K562 (cell line): Measurements from ENCODE around the gene PSRC1. TPM values are rescaled to one million over a fixed set of nuclear protein-coding genes. Genes with fewer than 3 reads are reported as not detected.

Experiments used
- ATF2 ChIP-seq: sonication (generic); formaldehyde crosslinking; IDR thresholded peaks from 2 replicates; pipeline ENCODE4 v1.8.1; 2022; ENCODE audit warnings: missing genetic modification reagents
- BRCA1 ChIP-seq, 2 experiments: fragments of 450-650 bp in 1 of 2; sonication (generic) in 1 of 2; formaldehyde crosslinking in 1 of 2; IDR thresholded peaks; 2 replicates each; pipeline versions ENCODE4 v1.5.0 to v1.6.1; 2017 to 2020; ENCODE audit warnings: mild to moderate bottlenecking in 1 of 2, missing genetic modification reagents in 1 of 2
- CC2D1A ChIP-seq: fragments of 450-650 bp; IDR thresholded peaks from 2 replicates; pipeline ENCODE4 v1.6.1; 2017; ENCODE audit warnings: mild to moderate bottlenecking
- DMBX1 ChIP-seq: fragments of 250-450 bp; sonication (Bioruptor Pico); IDR thresholded peaks from 2 replicates; pipeline ENCODE4 v1.8.0; 2022; ENCODE audit warnings: inconsistent platforms, mild to moderate bottlenecking, moderate library complexity, borderline replicate concordance
- FUS ChIP-seq: fragments of 200-400 bp; formaldehyde crosslinking; optimal IDR thresholded peaks from 2 replicates; pipeline ENCODE3; 2017; ENCODE audit warnings: low read depth, low read length
- ILK ChIP-seq: fragments of 450-650 bp; IDR thresholded peaks from 2 replicates; pipeline ENCODE4 v1.6.1; 2016; ENCODE audit warnings: missing genetic modification characterization, low read depth, mild to moderate bottlenecking, missing compliant biosample characterization, moderate library complexity, borderline replicate concordance
- KAT7 ChIP-seq: sonication (generic); formaldehyde crosslinking; IDR thresholded peaks from 2 replicates; pipeline ENCODE4 v1.8.0; 2022; ENCODE audit warnings: missing genetic modification reagents, mild to moderate bottlenecking, borderline replicate concordance
- KAT8 ChIP-seq: fragments of 450-650 bp; IDR thresholded peaks from 2 replicates; pipeline ENCODE4 v1.6.1; 2016; ENCODE audit warnings: low read depth, mild to moderate bottlenecking
- LCOR ChIP-seq: sonication (generic); formaldehyde crosslinking; IDR thresholded peaks from 2 replicates; pipeline ENCODE4 v1.8.0; 2022; ENCODE audit warnings: mild to moderate bottlenecking, missing genetic modification reagents
- NEUROD1 ChIP-seq: fragments of 150-350 bp; IDR thresholded peaks from 2 replicates; pipeline ENCODE4 v1.6.1; 2014; ENCODE audit warnings: borderline replicate concordance, low read length, low read depth; ENCODE audit not compliant: partially characterized antibody
- NR2C1 ChIP-seq, 2 experiments: fragments of 450-650 bp; IDR thresholded peaks; 2 replicates each; pipeline ENCODE4 v1.6.1; 2017; ENCODE audit warnings: mild to moderate bottlenecking in 2 of 2, antibody characterized with exemption in 1 of 2, inconsistent platforms in 1 of 2, missing compliant biosample characterization in 1 of 2, missing genetic modification characterization in 1 of 2
- STAT5A ChIP-seq: IDR thresholded peaks from 2 replicates; pipeline ENCODE4 v1.6.1; 2012; ENCODE audit warnings: low read length, inconsistent platforms, borderline replicate concordance
- TRIM28 ChIP-seq: fragments of 450-650 bp; IDR thresholded peaks from 2 replicates; pipeline ENCODE4 v1.6.1; 2017
- ZBED1 ChIP-seq: IDR thresholded peaks from 2 replicates; pipeline ENCODE4 v1.6.1; 2014
- ZC3H8 ChIP-seq: fragments of 450-650 bp; IDR thresholded peaks from 2 replicates; pipeline ENCODE4 v1.6.1; 2017
- ZFX ChIP-seq: sonication (generic); formaldehyde crosslinking; IDR thresholded peaks from 2 replicates; pipeline ENCODE4 v1.8.0; 2022; ENCODE audit warnings: mild to moderate bottlenecking, missing genetic modification reagents, moderate library complexity
- polyA plus RNA-seq, 8 experiments: library from polyadenylated mRNA; depleted of rRNA in 4 of 8; stranded (reverse) in 5 of 8; unstranded in 3 of 8; fragments of >200 nt; fragmentation: Nextera tagmentation in 2 of 8; fragmentation: Illumina TruSeq in 1 of 8; extraction: Ambion mirVana in 2 of 8; extraction: Trizol in 1 of 8; gene quantifications; 2 replicates each; pipeline versions ENCODE4 v1.2.1 to v1.2.3, GENCODE V29; 2011 to 2014; ENCODE audit warnings: inconsistent platforms in 1 of 8, missing spikeins in 1 of 8
- total RNA-seq, 7 experiments: library from RNA; depleted of rRNA in 6 of 7; stranded (reverse); fragments of >200 nt in 6 of 7; fragmentation: Illumina TruSeq in 2 of 7; extraction: Trizol in 2 of 7; gene quantifications; 2 replicates each; pipeline versions ENCODE4 v1.2.1 to v1.2.3, GENCODE V29; 2011 to 2021; ENCODE audit warnings: low replicate concordance in 1 of 7
- TF ChIP-seq, protein P1 (sequence below): sonication (generic); formaldehyde crosslinking; IDR thresholded peaks from 2 replicates; pipeline ENCODE4 v1.8.0; 2022; ENCODE audit warnings: missing genetic modification reagents, mild to moderate bottlenecking, borderline replicate concordance
- TF ChIP-seq, protein P2 (sequence below): fragments of 250-450 bp; sonication (Bioruptor Pico); IDR thresholded peaks from 2 replicates; pipeline ENCODE4 v1.4.0; 2020; ENCODE audit warnings: mild to moderate bottlenecking, moderate library complexity, borderline replicate concordance
- TF ChIP-seq, protein P3 (sequence below): IDR thresholded peaks from 2 replicates; pipeline ENCODE4 v1.6.1; 2011; ENCODE audit warnings: borderline replicate concordance, low read depth, mild to moderate bottlenecking, moderate library complexity, low read length; ENCODE audit not compliant: insufficient read depth, poor library complexity, severe bottlenecking
- TF ChIP-seq, protein P4 (sequence below): fragments of 250-450 bp; sonication (Bioruptor Pico); IDR thresholded peaks from 2 replicates; pipeline ENCODE4 v1.8.0; 2021; ENCODE audit warnings: borderline replicate concordance, mild to moderate bottlenecking, moderate library complexity; ENCODE audit not compliant: poor library complexity, severe bottlenecking

Gene PSRC1
- total and polyA plus RNA-seq, 9 of the 15 experiments (the other 6 are each of a cell fraction or from before 2014, with no cell fraction given), result 6.5 to 65.2 (median 39.3) TPM

- no peak for TF ChIP-seq CC2D1A
- TF ChIP-seq ATF2 (CRISPR knock-in tag), result no peak
- TF ChIP-seq NR2C1 (IDR thresholded peaks at IDR 0.05), result no peak
- TF ChIP-seq NR2C1 (tag; IDR thresholded peaks at IDR 0.05), result no peak
- TF ChIP-seq, protein P1, sequence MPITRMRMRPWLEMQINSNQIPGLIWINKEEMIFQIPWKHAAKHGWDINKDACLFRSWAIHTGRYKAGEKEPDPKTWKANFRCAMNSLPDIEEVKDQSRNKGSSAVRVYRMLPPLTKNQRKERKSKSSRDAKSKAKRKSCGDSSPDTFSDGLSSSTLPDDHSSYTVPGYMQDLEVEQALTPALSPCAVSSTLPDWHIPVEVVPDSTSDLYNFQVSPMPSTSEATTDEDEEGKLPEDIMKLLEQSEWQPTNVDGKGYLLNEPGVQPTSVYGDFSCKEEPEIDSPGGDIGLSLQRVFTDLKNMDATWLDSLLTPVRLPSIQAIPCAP, result no peak
- TF ChIP-seq KAT8, result no peak
- no peak for TF ChIP-seq ZBED1
- no peak for TF ChIP-seq TRIM28
- TF ChIP-seq DMBX1 (CRISPR knock-in tag), result no peak
- TF ChIP-seq ZC3H8, result no peak
- peak; percentile 87 for TF ChIP-seq NEUROD1
- TF ChIP-seq, protein P2, sequence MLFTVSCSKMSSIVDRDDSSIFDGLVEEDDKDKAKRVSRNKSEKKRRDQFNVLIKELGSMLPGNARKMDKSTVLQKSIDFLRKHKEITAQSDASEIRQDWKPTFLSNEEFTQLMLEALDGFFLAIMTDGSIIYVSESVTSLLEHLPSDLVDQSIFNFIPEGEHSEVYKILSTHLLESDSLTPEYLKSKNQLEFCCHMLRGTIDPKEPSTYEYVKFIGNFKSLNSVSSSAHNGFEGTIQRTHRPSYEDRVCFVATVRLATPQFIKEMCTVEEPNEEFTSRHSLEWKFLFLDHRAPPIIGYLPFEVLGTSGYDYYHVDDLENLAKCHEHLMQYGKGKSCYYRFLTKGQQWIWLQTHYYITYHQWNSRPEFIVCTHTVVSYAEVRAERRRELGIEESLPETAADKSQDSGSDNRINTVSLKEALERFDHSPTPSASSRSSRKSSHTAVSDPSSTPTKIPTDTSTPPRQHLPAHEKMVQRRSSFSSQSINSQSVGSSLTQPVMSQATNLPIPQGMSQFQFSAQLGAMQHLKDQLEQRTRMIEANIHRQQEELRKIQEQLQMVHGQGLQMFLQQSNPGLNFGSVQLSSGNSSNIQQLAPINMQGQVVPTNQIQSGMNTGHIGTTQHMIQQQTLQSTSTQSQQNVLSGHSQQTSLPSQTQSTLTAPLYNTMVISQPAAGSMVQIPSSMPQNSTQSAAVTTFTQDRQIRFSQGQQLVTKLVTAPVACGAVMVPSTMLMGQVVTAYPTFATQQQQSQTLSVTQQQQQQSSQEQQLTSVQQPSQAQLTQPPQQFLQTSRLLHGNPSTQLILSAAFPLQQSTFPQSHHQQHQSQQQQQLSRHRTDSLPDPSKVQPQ (CRISPR knock-in tag), result no peak
- TF ChIP-seq ZFX (CRISPR knock-in tag), result peak; percentile 75
- peak; percentile 64 for TF ChIP-seq LCOR (CRISPR knock-in tag)
- TF ChIP-seq BRCA1 (IDR thresholded peaks at IDR 0.05), result no peak
- TF ChIP-seq BRCA1 (CRISPR knock-in tag; IDR thresholded peaks at IDR 0.05), result no peak
- TF ChIP-seq STAT5A, result no peak
- 0 out of 2 replicates have a peak, but pooled peaks have one; percentile 51 for TF ChIP-seq KAT7 (CRISPR knock-in tag)
- no peak for TF ChIP-seq FUS
- TF ChIP-seq, protein P3, sequence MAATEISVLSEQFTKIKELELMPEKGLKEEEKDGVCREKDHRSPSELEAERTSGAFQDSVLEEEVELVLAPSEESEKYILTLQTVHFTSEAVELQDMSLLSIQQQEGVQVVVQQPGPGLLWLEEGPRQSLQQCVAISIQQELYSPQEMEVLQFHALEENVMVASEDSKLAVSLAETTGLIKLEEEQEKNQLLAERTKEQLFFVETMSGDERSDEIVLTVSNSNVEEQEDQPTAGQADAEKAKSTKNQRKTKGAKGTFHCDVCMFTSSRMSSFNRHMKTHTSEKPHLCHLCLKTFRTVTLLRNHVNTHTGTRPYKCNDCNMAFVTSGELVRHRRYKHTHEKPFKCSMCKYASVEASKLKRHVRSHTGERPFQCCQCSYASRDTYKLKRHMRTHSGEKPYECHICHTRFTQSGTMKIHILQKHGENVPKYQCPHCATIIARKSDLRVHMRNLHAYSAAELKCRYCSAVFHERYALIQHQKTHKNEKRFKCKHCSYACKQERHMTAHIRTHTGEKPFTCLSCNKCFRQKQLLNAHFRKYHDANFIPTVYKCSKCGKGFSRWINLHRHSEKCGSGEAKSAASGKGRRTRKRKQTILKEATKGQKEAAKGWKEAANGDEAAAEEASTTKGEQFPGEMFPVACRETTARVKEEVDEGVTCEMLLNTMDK, result no peak
- TF ChIP-seq, protein P4, sequence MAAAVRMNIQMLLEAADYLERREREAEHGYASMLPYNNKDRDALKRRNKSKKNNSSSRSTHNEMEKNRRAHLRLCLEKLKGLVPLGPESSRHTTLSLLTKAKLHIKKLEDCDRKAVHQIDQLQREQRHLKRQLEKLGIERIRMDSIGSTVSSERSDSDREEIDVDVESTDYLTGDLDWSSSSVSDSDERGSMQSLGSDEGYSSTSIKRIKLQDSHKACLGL (CRISPR knock-in tag), result no peak
- no peak for TF ChIP-seq ILK (tag)
Measured at GRCh38 chr1:109248797-109249629, 33.9 kb downstream of the PSRC1 start, which contains the start of gene CELSR2 (continued).
